ENCODE results near the gene CTTN.
"Not testable (repeated sequence)": the region's sequence is repeated elsewhere in the genome, so short reads cannot be mapped to it uniquely, and the experiment has no call there.

CTTN gene

GRCh38 chr11:70429428-70429705, 31.0 kb downstream of the CTTN start:
- DNase-seq (ENCODE audit: low read depth): no peak

- no peak for DNase-seq (ENCODE audit: low read depth)
Measured at GRCh38 chr11:70429724-70430521, 31.6 kb downstream of the CTTN start.

- no peak for DNase-seq (ENCODE audit: low read depth)
Measured at GRCh38 chr11:70430671-70431574, 32.6 kb downstream of the CTTN start.

- DNase-seq (ENCODE audit: low read depth): no peak
Measured at GRCh38 chr11:70431611-70432010, 33.3 kb downstream of the CTTN start.

- DNase-seq (ENCODE audit: low read depth): no peak
Measured at GRCh38 chr11:70432065-70432464, 33.7 kb downstream of the CTTN start.

GRCh38 chr11:70432580-70432979, 34.3 kb downstream of the CTTN start:
- DNase-seq (ENCODE audit: low read depth): no peak

GRCh38 chr11:70433038-70433437, 34.7 kb downstream of the CTTN start:
- no peak for DNase-seq (ENCODE audit: low read depth)

GRCh38 chr11:70433526-70433925, 35.2 kb downstream of the CTTN start:
- DNase-seq (ENCODE audit: low read depth): no peak

- no peak for DNase-seq (ENCODE audit: low read depth)
Measured at GRCh38 chr11:70433966-70434812, 35.9 kb downstream of the CTTN start.

GRCh38 chr11:70434813-70435278, 36.5 kb downstream of the CTTN start:
- no peak for DNase-seq (ENCODE audit: low read depth)

- no peak for DNase-seq (ENCODE audit: low read depth)
Measured at GRCh38 chr11:70435361-70435760, 37.0 kb downstream of the CTTN start.

GRCh38 chr11:70435765-70436500, 37.6 kb downstream of the CTTN start:
- no peak for DNase-seq (ENCODE audit: low read depth)

GRCh38 chr11:70436501-70436860, 38.2 kb downstream of the CTTN start:
- DNase-seq (ENCODE audit: low read depth): no peak

GRCh38 chr11:70437111-70437784, 38.9 kb downstream of the CTTN start:
- DNase-seq (ENCODE audit: low read depth): no peak

GRCh38 chr11:70440206-70440605, 41.9 kb downstream of the CTTN start:
- DNase-seq (ENCODE audit: low read depth): no peak

GRCh38 chr11:70443773-70444030, 45.4 kb downstream of the CTTN start:
- DNase-seq (ENCODE audit: low read depth): no peak

GRCh38 chr11:70445091-70445490, 46.8 kb downstream of the CTTN start:
- no peak for DNase-seq (ENCODE audit: low read depth)

GRCh38 chr11:70445605-70446004, 47.3 kb downstream of the CTTN start:
- DNase-seq (ENCODE audit: low read depth): no peak

- DNase-seq (ENCODE audit: low read depth): no peak
Measured at GRCh38 chr11:70448983-70449567, 50.7 kb downstream of the CTTN start.

GRCh38 chr11:70454197-70454767, 56.0 kb downstream of the CTTN start:
- no peak for DNase-seq (ENCODE audit: low read depth)

- DNase-seq (ENCODE audit: low read depth): not testable (repeated sequence)
Measured at GRCh38 chr11:70454811-70455210, 56.5 kb downstream of the CTTN start.
